ENCODE data around the gene SH3GL1.
"Not testable (repeated sequence)": the region's sequence is repeated elsewhere in the genome, so short reads cannot be mapped to it uniquely, and the experiment has no call there.

Gene SH3GL1

DNA sequence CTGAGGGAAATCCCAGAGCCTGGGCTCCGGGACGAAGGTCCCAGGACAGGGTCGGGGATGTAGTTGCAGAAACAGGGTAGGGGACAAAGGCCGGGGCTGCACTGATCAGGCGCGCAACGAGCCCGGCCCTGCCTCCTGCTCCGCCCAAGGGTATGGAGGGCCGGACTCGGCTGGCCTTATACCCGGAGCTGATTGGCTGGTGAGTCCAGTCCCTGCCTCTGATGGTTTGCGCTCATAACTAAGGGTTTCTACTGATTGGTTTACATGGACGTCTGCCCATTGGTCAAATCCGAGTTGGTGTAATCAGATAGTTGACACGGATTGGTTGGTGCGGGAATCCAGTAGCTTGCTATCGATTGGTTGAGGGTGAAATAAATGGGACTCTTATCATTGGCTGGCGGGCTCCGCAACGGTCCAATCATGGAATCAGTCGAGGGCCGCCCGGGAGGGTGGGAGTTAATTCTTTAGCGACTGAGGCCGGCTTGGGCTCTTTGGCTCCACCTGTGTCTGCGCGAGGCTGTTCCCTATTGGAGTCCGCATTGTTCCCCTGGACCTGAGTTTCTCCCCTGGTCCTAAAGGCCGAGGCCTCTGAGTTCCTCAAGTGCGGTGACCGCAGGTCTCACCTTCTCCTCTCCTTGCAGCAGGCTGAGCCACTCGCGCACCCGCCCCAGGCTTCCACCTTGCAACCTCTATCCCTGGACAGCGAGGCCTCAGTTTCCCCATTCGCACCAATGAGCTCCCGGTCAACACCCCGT, 57.6 kb downstream of the SH3GL1 start:
- DNase-seq, result peak; percentile 98 to 99

- peak in 1 of 2 donors; percentile 70 for DNase-seq
Measured at GRCh38 chr19:4342314-4342614, 58.1 kb downstream of the SH3GL1 start.

DNA sequence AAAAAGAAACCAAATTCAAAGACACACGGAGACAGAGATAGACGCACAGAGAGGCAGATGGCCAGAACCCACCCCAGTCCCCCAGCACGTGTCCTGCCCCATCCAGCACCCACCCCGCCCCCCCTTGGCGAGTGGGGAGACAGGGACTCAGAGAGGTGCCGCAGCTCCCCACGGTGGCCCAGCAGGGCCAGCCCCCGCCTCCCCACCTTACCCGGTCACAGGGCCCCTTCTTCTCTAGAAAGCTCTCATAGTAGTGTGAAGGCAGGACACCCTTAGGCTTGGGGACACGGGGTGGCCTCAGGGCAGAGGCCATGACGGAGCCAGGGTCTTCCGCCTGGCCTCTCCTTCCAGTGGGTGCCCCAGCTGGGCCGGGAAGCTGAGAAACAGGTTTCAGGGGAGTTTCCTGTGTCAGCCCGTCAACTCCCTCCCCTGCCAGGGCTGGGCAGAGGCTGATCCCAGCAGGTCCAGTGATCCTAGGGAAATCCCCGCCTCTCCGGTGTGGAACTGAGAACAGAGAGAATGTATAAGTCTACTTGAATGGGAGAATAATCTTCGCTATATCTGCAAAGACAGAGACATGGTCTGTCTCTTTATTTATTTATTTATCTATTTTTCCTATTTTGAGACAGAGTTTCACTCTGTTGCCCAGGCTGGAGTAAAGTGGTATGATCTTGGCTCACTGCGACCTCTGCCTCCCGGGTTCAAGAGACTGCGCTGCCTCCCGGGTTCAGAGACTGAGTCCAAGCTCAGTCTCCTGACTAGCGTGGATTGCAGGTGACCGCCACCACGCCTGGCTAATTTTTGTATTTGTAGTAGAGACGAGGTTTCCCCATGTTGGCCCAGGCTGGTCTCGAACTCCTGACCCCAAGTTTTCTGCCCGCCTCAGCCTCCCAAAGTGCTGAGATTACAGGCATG, 61.6 kb downstream of the SH3GL1 start, which contains the start of gene STAP2:
TSS of gene STAP2 (minus strand) at position 387 of the 915 bp plus-strand sequence. CDS start at position 313, 74 bp downstream.
- no peak for DNase-seq

GRCh38 chr19:4337906-4338440, 62.4 kb downstream of the SH3GL1 start:
- DNase-seq, result no peak

DNA sequence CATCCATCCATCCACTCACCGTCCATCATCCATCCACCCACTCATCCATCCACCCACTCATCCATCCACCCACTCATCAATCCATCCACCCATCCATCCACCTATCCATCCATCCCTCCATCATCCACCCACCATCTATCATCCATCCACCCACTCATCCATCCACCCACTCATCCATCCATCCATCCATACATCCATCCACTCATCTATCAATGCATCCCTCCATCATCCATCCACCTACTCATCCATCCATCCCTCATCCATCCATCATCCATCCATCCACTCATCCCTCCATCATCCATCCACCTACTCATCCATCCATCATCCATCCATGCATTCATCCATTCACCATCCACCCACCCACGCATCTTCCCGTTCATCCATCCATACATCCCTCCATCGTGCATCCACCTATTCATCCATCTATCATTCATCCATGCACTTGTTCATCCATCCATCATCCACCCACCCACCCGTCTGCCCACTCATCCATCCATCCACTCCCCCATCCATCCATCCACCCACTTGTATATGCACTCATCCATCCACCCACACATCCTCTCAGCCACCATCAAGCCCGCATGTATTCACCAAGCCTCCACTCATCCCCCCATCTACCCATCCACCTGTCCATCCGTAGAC, 65.3 kb downstream of the SH3GL1 start:
- no peak for DNase-seq

DNA sequence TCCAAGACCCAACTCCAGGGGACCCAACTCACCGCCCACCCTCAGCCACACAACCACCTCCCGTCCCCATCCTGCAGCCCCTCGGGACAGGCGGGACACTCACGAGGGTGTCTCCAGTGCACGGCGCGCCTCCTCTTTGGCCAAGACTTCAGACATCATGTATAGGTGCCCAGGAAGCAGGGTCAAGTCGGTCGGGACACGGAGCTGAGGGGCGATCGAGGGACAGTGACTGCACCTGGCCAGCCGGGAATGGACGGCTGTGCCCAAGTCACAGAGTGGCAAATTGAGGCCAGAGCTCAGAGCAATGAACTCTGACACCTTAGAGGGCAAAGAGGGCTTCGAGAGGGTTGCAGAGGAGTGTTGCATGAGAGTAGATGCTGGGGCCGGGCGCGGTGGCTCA, 70.5 kb downstream of the SH3GL1 start:
- DNase-seq, result no peak

DNA sequence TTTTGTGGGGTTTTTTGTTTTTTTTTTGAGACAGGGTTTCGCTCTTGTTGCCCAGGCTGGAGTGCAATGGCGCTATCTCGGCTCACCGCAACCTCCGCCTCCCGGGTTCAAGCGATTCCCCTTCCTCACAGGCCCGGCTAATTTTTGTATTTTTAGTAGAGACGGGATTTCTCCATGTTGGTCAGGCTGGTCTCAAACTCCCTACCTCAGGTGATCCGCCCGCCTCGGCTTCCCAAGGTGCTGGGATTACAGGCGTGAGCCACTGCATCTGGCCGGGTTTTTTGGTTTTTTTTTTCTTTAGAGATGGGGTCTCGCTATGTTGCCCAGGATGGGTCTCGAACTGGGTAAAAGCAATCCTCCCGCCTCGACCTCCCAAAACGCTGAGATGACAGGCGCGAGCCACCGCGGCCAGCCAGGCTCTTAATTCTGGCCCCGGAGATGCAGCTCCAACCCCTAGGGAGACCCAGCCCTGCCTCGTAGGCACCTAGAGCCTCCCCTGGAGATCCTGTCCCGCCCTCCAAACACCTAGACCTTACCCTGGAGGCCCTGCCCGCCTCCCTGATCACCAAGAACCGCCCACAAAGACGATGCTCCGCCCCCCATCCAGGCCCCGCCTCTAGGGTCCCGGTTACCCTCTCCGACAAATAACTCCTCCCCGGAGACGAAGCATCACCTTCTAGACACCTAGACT, 71.2 kb downstream of the SH3GL1 start:
- not testable (repeated sequence) for DNase-seq

DNA sequence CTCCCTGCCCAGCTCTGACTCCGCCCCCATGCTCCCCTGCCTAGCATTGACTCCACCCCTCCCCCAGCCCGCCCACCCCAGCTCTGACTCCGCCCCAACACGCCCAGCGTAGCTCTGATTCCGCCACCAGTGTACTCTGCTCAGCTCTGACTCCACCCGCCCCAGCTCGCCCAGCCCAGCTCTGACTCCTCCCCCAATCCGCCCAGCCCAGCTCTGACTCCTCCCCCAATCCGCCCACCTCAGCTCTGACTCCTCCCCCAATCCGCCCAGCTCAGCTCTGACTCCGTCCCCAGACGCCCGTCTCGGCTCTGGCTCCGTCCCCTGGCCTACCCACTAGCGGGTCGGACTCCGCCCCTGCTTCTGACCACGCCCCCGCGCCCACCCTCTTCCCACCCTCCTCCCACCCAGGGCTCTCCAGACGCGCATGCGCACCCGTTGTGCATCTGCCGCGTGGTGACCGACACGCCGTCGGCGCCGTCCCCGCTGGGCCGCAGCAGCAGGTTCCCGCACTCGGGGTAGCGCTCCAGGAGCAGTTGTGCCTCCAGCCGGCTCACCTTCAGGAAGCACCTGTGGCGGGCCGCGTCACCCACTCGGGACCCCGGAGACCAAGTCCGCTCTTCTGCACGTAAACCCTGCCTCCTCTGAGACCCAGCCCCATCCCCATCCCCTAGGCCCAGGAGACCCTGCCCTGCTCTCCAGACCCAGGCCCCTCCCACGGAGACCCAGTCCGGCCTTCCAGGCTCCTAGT, 71.9 kb downstream of the SH3GL1 start:
- DNase-seq, result peak; percentile 93

- DNase-seq, result no peak
Measured at GRCh38 chr19:4327877-4328242, 72.5 kb downstream of the SH3GL1 start.

DNA sequence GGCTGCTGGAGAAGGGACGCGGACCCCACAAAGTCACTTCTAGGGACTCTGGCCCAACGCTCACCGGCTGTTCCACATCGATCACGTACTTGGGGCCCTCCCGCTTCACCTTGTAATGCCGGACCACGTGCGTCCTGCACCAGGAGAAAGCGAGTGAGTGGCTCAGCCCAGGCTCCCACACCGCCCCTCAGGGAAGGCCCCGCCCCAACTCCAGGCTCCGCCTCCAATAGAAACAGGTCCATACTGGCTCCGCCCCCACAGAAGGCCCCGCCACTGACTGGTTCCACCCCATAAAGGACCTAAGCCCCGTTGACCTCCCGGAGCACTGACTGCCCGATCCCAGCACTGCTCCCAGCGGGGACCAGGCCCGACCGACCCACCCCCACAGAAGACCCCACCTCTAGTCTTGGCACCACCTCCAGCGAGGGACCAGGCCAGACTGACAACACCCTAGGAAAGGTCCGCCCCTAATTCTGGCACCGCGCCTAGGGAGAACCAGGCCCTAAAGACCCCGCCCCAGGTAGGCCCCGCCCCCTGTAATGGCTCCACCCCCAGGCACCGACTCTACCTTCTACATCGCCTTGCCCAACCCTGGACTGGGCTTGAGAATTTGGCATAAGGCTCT, 73.0 kb downstream of the SH3GL1 start:
- DNase-seq, result peak in 1 of 2 donors; percentile 10

DNA sequence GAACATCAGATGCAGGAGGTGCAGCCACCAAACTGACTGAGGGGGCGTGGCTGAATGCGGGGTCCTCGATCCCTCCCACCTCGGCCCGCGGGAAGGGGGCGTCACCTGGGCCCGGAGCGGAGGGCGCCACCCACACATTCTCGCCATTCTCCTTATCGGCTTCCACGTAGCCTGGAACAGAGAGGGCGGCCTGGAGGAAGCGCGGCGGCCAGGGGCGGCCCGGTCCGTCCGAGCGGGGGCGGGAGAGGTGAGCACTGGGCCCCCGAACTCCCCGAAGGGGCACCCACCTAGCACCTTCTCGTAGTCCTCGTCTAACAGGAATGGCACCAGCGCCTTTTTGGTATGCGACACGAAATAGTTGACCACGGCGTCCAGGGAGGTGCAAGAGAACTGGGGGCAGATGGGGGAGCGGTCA, 73.5 kb downstream of the SH3GL1 start:
- DNase-seq, result no peak

DNA sequence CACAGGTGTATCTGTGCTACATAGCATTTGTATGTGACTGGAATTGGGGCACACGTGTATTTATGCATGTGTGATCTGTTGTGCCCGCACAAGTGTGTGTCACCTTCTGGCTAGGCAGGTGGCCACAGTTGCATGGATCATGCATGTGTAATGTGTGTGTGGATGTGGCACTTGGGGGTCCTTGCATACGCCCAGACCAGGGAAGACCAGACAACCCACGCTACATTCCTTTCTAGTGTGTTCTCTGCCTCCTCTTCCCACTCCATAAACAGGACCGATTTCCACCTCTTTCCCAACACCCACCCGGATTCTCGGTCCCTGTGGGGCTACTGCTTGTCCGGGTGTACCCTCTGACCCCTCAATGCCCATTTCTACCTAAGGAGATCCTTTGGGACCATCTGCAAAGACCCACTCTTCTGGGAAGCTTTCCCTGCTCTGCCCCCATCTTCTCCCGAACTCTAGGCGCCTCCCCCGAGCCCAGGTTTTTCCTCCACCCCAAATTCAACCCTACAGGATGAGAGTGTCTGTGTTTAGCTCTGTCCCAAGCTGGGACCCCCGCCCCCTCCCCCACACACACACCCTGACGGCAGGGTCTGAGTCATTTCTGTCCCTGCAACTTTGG, 74.0 kb downstream of the SH3GL1 start:
- no peak for DNase-seq

DNA sequence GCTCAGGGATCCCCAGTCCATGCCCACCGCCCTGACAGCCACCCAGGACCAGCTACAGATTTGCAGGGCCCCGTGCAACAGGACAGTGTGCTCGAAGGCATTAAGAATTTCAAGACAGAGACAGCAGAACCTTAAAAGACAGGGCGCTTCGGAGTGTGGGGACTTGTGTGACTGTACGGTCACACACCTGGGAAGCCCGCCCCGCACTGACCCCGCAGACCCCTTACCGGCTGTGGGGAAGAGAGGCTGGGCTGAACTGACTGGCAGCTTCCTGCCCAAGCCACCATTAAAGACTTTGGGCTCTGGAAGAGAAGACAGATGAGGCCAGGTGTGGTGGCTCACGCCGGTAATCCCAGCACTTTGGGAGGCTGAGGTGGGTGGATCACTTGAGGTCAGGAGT, 76.1 kb downstream of the SH3GL1 start:
- DNase-seq, result no peak

DNA sequence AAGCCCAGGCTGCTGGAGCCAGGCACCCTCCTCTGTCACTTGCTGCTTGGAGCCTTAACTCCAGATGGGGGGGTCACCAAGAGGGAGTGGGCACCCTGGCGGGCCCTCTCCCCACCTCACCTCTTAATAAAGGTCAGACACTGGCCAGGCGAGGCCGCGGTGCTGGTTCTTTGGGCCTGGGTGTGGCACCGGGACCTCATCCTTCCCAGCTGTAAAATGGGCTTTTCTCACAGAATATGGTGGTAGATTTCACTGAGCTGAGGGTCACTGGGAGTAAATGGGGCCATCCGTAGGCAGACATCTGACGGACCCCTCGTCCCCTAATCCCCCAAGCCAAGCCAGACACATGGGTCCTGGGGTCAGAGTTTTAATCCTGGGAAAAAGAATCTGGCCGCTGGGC, 76.7 kb downstream of the SH3GL1 start:
- DNase-seq, result no peak

DNA sequence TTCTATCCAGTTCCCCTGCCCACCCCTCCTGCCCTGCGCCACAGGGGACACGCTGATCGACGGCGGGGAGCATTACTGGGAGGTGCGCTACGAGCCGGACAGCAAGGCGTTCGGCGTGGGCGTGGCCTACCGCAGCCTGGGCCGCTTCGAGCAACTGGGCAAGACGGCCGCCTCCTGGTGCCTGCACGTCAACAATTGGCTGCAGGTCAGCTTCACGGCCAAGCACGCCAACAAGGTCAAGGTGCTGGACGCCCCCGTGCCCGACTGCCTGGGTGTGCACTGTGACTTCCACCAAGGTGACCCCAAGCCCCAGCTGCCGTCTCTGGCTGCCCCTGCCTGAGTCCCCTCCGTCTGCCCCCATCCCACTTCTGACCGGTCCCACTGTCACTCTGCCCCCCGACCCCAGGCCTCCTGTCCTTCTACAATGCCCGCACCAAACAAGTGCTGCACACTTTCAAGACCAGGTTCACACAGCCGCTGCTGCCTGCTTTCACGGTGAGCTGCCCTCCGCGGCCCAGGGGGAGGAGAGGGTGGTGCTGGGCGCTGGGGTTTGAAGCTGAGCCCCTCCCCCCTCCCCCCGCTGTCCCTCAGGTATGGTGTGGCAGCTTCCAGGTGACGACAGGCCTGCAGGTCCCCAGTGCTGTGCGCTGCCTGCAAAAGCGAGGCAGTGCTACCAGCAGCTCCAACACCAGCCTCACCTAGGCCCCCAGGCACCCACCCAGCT, 77.2 kb downstream of the SH3GL1 start:
- DNase-seq, result no peak

DNA sequence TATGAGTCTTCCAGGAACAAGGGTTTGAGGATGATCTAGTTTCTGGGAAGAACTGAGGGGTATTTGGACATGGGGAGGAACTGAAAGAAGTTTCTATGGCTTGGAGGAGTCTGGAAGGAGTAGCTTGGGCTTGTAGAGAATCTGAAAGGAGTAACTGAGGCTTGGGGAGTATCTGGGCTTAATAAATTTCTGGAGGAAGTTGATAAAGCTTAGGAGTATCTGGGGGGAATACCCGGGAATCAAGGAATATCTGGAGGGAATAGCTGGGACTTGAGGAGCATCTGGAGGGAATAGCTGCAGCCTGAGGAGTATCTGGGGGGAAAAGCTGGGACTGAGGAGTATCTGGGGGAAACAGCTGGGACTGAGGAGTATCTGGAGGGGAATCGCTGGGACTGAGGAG, 79.9 kb downstream of the SH3GL1 start:
- DNase-seq, result no peak

DNA sequence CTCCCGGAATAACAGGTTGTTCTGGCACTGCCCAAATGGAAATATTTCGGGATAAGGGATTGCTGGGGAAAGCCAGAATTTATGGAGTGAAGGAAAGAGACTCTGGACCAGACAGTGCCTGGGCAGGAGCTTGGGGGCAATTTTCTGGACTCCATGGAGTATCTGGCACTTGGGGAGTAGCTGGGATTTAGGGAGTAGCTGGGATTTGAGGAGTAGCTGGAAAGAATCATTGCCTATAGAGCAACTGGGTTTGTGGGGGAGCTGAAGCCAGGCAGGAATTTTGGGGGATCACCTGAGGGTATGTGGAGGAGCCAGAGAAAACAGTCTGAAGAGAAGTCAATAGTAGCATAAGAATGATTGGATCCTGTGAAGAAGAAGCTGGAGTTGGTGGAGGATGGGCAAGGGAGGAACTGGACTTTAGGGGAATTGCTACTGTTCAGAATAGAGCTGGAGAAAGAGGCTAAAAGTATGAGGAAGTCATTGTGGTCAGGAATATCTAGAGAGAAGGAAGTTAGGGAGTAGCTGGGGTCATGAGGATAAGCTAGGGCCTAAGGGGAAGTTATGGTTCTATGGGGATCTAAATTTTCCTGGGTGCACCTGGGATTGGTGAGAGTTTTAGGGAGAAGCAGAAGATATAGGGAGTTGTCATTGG, 81.2 kb downstream of the SH3GL1 start:
- DNase-seq, result no peak

GRCh38 chr19:4318460-4318859, 81.9 kb downstream of the SH3GL1 start:
- no peak for DNase-seq

GRCh38 chr19:4316956-4317355, 83.4 kb downstream of the SH3GL1 start:
- DNase-seq, result no peak
